ENCODE data around the gene BROX.

- TF ChIP-seq, protein P1, sequence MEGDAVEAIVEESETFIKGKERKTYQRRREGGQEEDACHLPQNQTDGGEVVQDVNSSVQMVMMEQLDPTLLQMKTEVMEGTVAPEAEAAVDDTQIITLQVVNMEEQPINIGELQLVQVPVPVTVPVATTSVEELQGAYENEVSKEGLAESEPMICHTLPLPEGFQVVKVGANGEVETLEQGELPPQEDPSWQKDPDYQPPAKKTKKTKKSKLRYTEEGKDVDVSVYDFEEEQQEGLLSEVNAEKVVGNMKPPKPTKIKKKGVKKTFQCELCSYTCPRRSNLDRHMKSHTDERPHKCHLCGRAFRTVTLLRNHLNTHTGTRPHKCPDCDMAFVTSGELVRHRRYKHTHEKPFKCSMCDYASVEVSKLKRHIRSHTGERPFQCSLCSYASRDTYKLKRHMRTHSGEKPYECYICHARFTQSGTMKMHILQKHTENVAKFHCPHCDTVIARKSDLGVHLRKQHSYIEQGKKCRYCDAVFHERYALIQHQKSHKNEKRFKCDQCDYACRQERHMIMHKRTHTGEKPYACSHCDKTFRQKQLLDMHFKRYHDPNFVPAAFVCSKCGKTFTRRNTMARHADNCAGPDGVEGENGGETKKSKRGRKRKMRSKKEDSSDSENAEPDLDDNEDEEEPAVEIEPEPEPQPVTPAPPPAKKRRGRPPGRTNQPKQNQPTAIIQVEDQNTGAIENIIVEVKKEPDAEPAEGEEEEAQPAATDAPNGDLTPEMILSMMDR (IDR thresholded peaks at IDR 0.05): no peak
- TF ChIP-seq POLR2A (IDR thresholded peaks at IDR 0.05): no peak
Measured at GRCh38 chr1:222750651-222751050, 38.3 kb downstream of the BROX start.
